Left ventricle myocardium inferior (tissue), 1 donor: Measurements from ENCODE around the gene HINFP. TPM values are rescaled to one million over a fixed set of nuclear protein-coding genes. Genes with fewer than 3 reads are reported as not detected.
"Not testable (repeated sequence)": the region's sequence is repeated elsewhere in the genome, so short reads cannot be mapped to it uniquely, and the experiment has no call there.

ENCODE experiments used
- DNase-seq: peaks from one replicate; pipeline ENCODE4 v3.0.0-alpha.2; 2020
- H3K27ac ChIP-seq: fragments of 200-600 bp; replicated peaks from 2 replicates; pipeline ENCODE4 v1.8.0; 2021
- H3K27me3 ChIP-seq: fragments of 200-600 bp; 2 replicates; pipeline ENCODE4 v1.8.0; 2021; ENCODE audit warnings: low read depth
- H3K36me3 ChIP-seq: fragments of 200-600 bp; 2 replicates; pipeline ENCODE4 v1.8.0; 2021
- H3K4me1 ChIP-seq: fragments of 200-600 bp; 2 replicates; pipeline ENCODE4 v1.8.0; 2021
- H3K4me3 ChIP-seq: fragments of 200-600 bp; 2 replicates; pipeline ENCODE4 v1.8.0; 2021; ENCODE audit warnings: mild to moderate bottlenecking, moderate library complexity
- H3K9me3 ChIP-seq: fragments of 200-600 bp; replicated peaks from 2 replicates; pipeline ENCODE4 v1.8.0; 2021
- CTCF ChIP-seq: fragments of 200-600 bp; IDR thresholded peaks from 2 replicates; pipeline ENCODE4 v1.8.0; 2021; ENCODE audit warnings: antibody characterized with exemption, mild to moderate bottlenecking, borderline replicate concordance
- intact Hi-C: fragments of 100-400 bp; cut with micrococcal nuclease; formaldehyde crosslinking; loops from one replicate; pipeline ENCODE4 v1.11.0; 2022
- total RNA-seq: library from RNA; stranded (reverse); fragmentation: NEBNext Ultra II Directional; extraction: Animal tissue kit (Norgen Biotek cat#: 25700); gene quantifications from one replicate; pipeline ENCODE4 v1.2.1, GENCODE V29; 2021
- donor health status: DM: no; HTN: yes; CAD: no; lungs with severe emphysema.

The HINFP gene
- total RNA-seq, 1 donor from 2014 or later: 13.9 TPM

DNA sequence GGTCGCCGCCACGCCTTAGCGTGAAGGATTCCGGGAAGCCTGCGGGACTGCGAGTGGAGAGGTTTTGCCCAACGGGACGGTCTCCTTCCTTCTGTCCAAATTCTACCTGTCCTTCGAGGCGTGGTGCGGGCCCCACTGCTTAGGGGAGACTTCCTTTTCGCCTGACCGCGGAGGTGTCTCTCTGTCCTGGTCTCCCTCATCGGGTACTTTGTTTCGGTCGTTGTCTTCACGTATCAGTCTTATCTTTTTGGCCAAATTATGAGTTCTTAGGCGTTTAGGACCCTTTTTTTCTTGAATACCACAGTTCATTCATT, 388 bp downstream of the HINFP start:
- Histone ChIP-seq H3K27me3 (no peaks in the 10 kb centered on the region), H3K9me3 (no peaks in the 10 kb centered on the region), H3K36me3 (peaks cover 25% of the 10 kb centered on the region), H3K4me1 (peaks cover 41% of the 10 kb centered on the region), H3K27ac (peak overlapping the region; percentile 90), H3K4me3 (peak overlapping the region; percentile 87)
- intact Hi-C loops: no loop called here
- no peak for DNase-seq
- no peak for TF ChIP-seq CTCF

DNA sequence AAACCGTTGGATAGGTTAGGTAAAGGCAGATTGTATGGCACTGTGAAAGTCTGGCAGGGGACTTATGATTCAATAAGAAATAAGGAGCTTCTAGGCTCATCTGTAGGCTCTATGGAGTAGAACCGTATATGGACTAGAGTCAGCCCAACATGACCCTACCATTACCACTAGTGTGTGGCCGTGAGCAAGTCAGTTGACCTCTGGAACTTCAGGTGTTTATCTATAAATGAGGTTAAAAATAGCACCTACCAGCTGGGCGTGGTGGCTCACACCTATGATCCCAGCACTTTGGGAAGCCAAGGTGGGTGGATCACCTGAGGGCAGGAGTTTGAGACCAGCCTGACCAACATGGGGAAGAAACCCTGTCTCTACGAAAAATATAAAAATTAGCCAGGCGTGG, 4.4 kb downstream of the HINFP start:
- Histone ChIP-seq H3K4me3 (no peak overlapping the region), H3K4me1 (peaks cover 40% of the 10 kb centered on the region), H3K27me3 (no peaks in the 10 kb centered on the region), H3K9me3 (no peaks in the 10 kb centered on the region), H3K36me3 (peaks cover 54% of the 10 kb centered on the region), H3K27ac (peak overlapping the region; percentile 18)
- TF ChIP-seq CTCF: no peak
- intact Hi-C loops: no loop called here
- DNase-seq: no peak

- Histone ChIP-seq H3K36me3 (peaks cover 64% of the 10 kb centered on the region), H3K27me3 (no peaks in the 10 kb centered on the region), H3K4me1 (peaks cover 34% of the 10 kb centered on the region), H3K9me3 (no peaks in the 10 kb centered on the region), H3K27ac (peak overlapping the region; percentile 36), H3K4me3 (no peak overlapping the region)
- no peak for DNase-seq
- no peak for TF ChIP-seq CTCF
- intact Hi-C loops: no loop called here
Observed at GRCh38 chr11:119126675-119127268, 5.4 kb downstream of the HINFP start.

DNA sequence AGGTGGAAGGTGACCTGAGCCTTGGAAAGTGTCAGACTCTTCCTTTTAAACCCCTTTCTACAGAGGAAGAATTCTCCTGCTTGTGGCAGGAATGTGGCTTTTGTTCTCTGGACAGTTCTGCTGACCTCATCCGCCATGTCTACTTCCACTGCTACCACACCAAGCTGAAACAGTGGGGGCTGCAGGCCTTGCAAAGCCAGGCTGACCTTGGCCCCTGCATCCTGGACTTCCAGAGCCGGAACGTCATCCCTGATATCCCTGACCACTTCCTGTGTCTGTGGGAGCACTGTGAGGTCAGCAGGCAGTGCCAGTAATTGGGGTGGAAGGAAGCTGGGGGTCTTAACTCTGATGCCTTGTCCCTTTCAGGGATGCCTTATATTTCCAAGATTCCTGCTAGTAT, 9.3 kb downstream of the HINFP start:
- intact Hi-C loops: no loop called here
- Histone ChIP-seq H3K27ac (no peak overlapping the region), H3K4me1 (peaks cover 16% of the 10 kb centered on the region), H3K36me3 (peaks cover 73% of the 10 kb centered on the region), H3K9me3 (no peaks in the 10 kb centered on the region), H3K4me3 (no peak overlapping the region), H3K27me3 (no peaks in the 10 kb centered on the region)
- no peak for TF ChIP-seq CTCF
- no peak for DNase-seq

- no peak for DNase-seq
- Histone ChIP-seq H3K4me1 (no peaks in the 10 kb centered on the region), H3K27ac (no peak overlapping the region), H3K27me3 (no peaks in the 10 kb centered on the region), H3K9me3 (no peaks in the 10 kb centered on the region), H3K4me3 (no peak overlapping the region), H3K36me3 (peaks cover 53% of the 10 kb centered on the region)
- intact Hi-C loops: no loop called here
- TF ChIP-seq CTCF: peak; percentile 49
Observed at GRCh38 chr11:119134389-119134978, 13.1 kb downstream of the HINFP start.

DNA sequence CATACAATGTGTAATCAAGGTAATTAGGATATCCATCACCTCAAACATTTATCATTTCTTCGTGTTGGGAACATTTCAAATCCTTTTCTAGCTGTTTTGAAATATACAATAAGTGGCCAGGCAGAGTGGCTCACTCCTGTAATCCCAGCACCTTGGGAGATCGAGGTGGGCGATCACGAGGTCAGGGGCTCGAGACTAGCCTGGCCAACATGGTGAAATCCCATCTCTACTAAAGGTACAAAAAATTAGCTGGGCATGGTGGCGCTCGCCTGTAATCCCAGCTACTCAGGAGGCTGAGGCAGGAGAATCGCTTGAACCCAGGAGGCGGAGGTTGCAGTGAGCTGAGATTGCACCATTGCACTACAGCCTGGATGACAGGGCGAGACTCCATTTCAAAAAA, 17.9 kb downstream of the HINFP start:
- DNase-seq, H3K4me1 ChIP-seq, H3K9me3 ChIP-seq, H3K36me3 ChIP-seq, H3K27me3 ChIP-seq, intact Hi-C loops, H3K27ac ChIP-seq, H3K4me3 ChIP-seq: not testable (repeated sequence)
